Breast epithelium (tissue), 4 donors: ENCODE results near the gene SLC17A5. TPM values are rescaled to one million over a fixed set of nuclear protein-coding genes. Genes with fewer than 3 reads are reported as not detected.

Source experiments
- DNase-seq, 2 donors: peaks; one replicate each; pipeline ENCODE4 v3.0.0-alpha.2; 2019; ENCODE audit warnings: low spot score in 2 of 2
- H3K27ac ChIP-seq, 2 donors: fragments of 200-600 bp; sonication (generic) in 1 of 2; one replicate each; pipeline ENCODE4 v1.5.1; 2016 to 2019; ENCODE audit warnings: mild to moderate bottlenecking in 1 of 2
- H3K27me3 ChIP-seq, 2 donors: fragments of 200-600 bp; sonication (generic) in 1 of 2; one replicate each; pipeline versions ENCODE4 v1.5.1 to v1.6.0; 2017 to 2019; ENCODE audit warnings: control low read depth in 1 of 2, mild to moderate bottlenecking in 1 of 2
- H3K36me3 ChIP-seq: fragments of 200-600 bp; one replicate; pipeline ENCODE4 v1.5.1; 2019
- H3K4me1 ChIP-seq, 2 donors: fragments of 200-600 bp; sonication (generic); one replicate each; pipeline ENCODE4 v1.5.1; 2016 to 2019; ENCODE audit warnings: control low read depth in 1 of 2
- H3K4me3 ChIP-seq, 3 donors: fragments of 200-600 bp; sonication (generic); 1 replicate in 2 of 3; 2 replicates in 1 of 3; pipeline ENCODE4 v1.5.1; 2016 to 2019; ENCODE audit warnings: mild to moderate bottlenecking in 3 of 3, moderate library complexity in 2 of 3
- H3K9me3 ChIP-seq, 2 donors: fragments of 200-600 bp; sonication (generic) in 1 of 2; one replicate each; pipeline ENCODE4 v1.5.1; 2016 to 2019; ENCODE audit warnings: control low read depth in 1 of 2
- POLR2A ChIP-seq: fragments of 450-650 bp; IDR thresholded peaks from one replicate; pipeline ENCODE4 v1.6.1; 2016; ENCODE audit warnings: antibody characterized with exemption, mild to moderate bottlenecking, moderate library complexity
- POLR2AphosphoS5 ChIP-seq, 3 donors: sonication (generic); formaldehyde crosslinking; IDR thresholded peaks; one replicate each; pipeline ENCODE4 v1.6.1; 2017; ENCODE audit warnings: antibody characterized with exemption in 3 of 3
- intact Hi-C: fragments of 100-400 bp; cut with DNase I; formaldehyde crosslinking; loops from one replicate; pipeline ENCODE4 v1.15.1; 2023; ENCODE audit warnings: low total_unique reads
- total RNA-seq, 3 donors: library from RNA; depleted of rRNA; stranded (reverse); fragments of >200 nt; gene quantifications; one replicate each; pipeline ENCODE4 v1.1.0, GENCODE V29; 2016
- TF ChIP-seq, protein P1 (sequence below), 3 donors: fragments of 450-650 bp; IDR thresholded peaks; one replicate each; pipeline ENCODE4 v1.5.1; 2016 to 2017; ENCODE audit warnings: antibody characterized with exemption in 3 of 3, mild to moderate bottlenecking in 3 of 3, moderate library complexity in 3 of 3

The SLC17A5 gene
- total RNA-seq, 3 donors from 2014 or later = 28.8 to 35.1 (median 35.0) TPM

DNA sequence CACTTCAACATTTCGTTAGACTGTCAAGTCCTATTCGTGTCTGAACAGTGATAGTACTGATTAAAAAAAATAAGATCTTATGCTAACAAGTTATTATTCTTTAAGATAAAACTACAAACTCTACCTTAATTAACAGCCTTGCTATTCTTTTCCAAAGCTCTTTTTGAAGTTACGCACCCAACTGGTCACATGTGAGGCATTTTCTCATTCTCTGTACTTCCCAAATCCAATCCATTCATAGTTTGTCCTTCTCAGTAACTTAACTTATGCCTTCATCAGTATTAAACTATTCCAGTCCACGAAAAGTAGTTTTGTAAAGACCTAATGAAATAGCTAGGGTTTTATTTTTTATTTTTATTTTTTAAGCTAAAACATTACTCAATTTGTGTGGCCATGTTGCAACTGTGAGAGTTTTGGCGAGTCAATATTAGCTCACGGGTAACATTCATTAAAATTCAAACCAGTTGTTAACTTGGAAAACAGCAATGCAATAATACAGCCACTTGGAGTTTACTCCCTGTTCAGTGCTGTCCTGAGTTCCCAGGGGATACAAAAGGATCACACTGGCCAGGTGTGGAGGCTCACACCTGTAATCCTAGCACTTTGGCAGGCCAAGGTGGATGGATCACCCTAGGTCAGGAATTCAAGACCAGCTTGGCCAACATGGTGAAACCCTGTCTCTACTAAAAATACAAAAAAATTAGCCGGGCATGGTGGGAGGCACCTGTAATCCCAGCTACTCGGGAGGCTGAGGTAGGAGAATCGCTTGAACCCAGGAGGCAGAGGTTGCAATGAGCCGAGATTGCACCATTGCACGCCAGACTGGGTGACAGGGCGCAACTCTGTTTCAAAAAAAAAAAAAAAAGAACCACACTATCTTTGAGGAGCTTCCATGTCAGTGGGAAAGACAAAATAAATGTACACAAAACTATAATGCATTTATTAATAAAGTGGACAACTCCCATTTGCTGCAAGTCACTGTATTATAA is 105.0 kb downstream of the SLC17A5 start:
- Histone ChIP-seq H3K4me1 (no peaks in the 10 kb centered on the region), H3K27ac (no peak overlapping the region), H3K36me3 (no peaks in the 10 kb centered on the region), H3K27me3 (no peaks in the 10 kb centered on the region), H3K4me3 (no peak overlapping the region), H3K9me3 (no peaks in the 10 kb centered on the region)
- no peak for DNase-seq
- TF ChIP-seq POLR2A (no peak), POLR2AphosphoS5 (IDR thresholded peaks at IDR 0.05) (no peak)
- TF ChIP-seq, protein P1, sequence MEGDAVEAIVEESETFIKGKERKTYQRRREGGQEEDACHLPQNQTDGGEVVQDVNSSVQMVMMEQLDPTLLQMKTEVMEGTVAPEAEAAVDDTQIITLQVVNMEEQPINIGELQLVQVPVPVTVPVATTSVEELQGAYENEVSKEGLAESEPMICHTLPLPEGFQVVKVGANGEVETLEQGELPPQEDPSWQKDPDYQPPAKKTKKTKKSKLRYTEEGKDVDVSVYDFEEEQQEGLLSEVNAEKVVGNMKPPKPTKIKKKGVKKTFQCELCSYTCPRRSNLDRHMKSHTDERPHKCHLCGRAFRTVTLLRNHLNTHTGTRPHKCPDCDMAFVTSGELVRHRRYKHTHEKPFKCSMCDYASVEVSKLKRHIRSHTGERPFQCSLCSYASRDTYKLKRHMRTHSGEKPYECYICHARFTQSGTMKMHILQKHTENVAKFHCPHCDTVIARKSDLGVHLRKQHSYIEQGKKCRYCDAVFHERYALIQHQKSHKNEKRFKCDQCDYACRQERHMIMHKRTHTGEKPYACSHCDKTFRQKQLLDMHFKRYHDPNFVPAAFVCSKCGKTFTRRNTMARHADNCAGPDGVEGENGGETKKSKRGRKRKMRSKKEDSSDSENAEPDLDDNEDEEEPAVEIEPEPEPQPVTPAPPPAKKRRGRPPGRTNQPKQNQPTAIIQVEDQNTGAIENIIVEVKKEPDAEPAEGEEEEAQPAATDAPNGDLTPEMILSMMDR (IDR thresholded peaks at IDR 0.05) = no peak
- intact Hi-C loops = no loop called here

DNA sequence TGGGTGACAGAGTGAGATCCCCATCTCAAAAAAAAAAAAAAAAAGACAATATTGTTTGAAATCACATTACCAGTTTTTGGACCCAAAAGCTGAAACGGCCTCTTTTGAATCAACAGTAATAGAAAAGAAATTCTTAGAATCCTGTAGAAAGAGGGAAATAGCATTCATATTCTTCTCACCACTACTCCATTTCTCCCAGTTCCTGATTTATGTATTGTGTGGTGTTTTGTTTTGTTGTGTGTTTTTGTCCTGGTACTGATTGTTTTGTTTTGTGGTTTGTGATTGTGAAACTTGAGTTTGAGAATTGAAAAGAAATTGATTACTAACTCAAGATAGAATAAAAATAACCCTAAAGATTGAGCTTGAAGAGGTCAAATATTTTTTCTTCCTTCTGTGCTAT is 106.8 kb downstream of the SLC17A5 start:
- Histone ChIP-seq H3K36me3 (no peaks in the 10 kb centered on the region), H3K4me1 (no peaks in the 10 kb centered on the region), H3K27me3 (no peaks in the 10 kb centered on the region), H3K9me3 (no peaks in the 10 kb centered on the region), H3K4me3 (no peak overlapping the region), H3K27ac (no peak overlapping the region)
- intact Hi-C loops = no loop called here
- TF ChIP-seq POLR2A (no peak), POLR2AphosphoS5 (IDR thresholded peaks at IDR 0.05) (no peak)
- TF ChIP-seq, protein P1 (IDR thresholded peaks at IDR 0.05) = no peak
- no peak for DNase-seq

Other genes starting within 250 kb of the SLC17A5 start
- 1 to 10 TPM; 3.7 to 5.9 (median 3.7) TPM for gene CGAS, start 201.7 kb downstream of the SLC17A5 start, total RNA-seq
- 10 to 100 TPM; 17.4 to 40.8 (median 34.4) TPM for gene MTO1, start 192.3 kb downstream of the SLC17A5 start, total RNA-seq
- gene EEF1A1, start 133.0 kb downstream of the SLC17A5 start, total RNA-seq = over 10,000 TPM; 12,629 to 16,405 (median 13,038) TPM
- gene CD109, start 42.2 kb upstream of the SLC17A5 start, total RNA-seq = 10 to 100 TPM; 10.2 to 16.8 (median 13.3) TPM